ENCODE results near the gene MT1H.
"Not testable (repeated sequence)": the region's sequence is repeated elsewhere in the genome, so short reads cannot be mapped to it uniquely, and the experiment has no call there.

The MT1H gene

GRCh38 chr16:56669005-56669839 lies at the start of gene MT1H:
Gene MT1H, plus strand, starts transcription at chr16:56669814. Its CDS starts 71 bp downstream, at chr16:56669885.
- no peak for DNase-seq

GRCh38 chr16:56620339-56620897 lies 49.2 kb upstream of the MT1H start:
- DNase-seq: no peak

- not testable (repeated sequence) for DNase-seq
These were observed 47.8 kb upstream of the MT1H start for GRCh38 chr16:56621665-56622445.

- not testable (repeated sequence) for DNase-seq
These were observed 46.4 kb upstream of the MT1H start for GRCh38 chr16:56623184-56623583.

GRCh38 chr16:56623637-56624036 lies 46.0 kb upstream of the MT1H start:
- no peak for DNase-seq

- DNase-seq: peak; percentile 44
These were observed 44.3 kb upstream of the MT1H start, which contains the start of gene MT1E for GRCh38 chr16:56625140-56625942. Gene MT1E, plus strand, starts transcription at chr16:56625781. Its CDS starts 71 bp downstream, at chr16:56625852.

- DNase-seq: no peak
These were observed 43.5 kb upstream of the MT1H start for GRCh38 chr16:56625943-56626654.

- DNase-seq: no peak
These were observed 42.9 kb upstream of the MT1H start for GRCh38 chr16:56626685-56627084.

- DNase-seq: no peak
These were observed 40.9 kb upstream of the MT1H start for GRCh38 chr16:56628486-56629350.

- DNase-seq: no peak
These were observed 40.1 kb upstream of the MT1H start for GRCh38 chr16:56629531-56629930.

- no peak for DNase-seq
These were observed 39.5 kb upstream of the MT1H start for GRCh38 chr16:56630134-56630533.

GRCh38 chr16:56631197-56631596 lies 38.4 kb upstream of the MT1H start:
- DNase-seq: no peak

- DNase-seq: no peak
These were observed 37.8 kb upstream of the MT1H start for GRCh38 chr16:56631832-56632155.

- no peak for DNase-seq
These were observed 37.3 kb upstream of the MT1H start, which contains the start of gene MT1M for GRCh38 chr16:56632156-56632847. Gene MT1M, plus strand, starts transcription at chr16:56632659. Its CDS starts 73 bp downstream, at chr16:56632732.

GRCh38 chr16:56632848-56633365 lies 36.7 kb upstream of the MT1H start:
- DNase-seq: no peak

- no peak for DNase-seq
These were observed 36.1 kb upstream of the MT1H start for GRCh38 chr16:56633535-56633934.

- DNase-seq: no peak
These were observed 34.7 kb upstream of the MT1H start for GRCh38 chr16:56634715-56635440.

GRCh38 chr16:56635441-56635967 lies 34.1 kb upstream of the MT1H start:
- no peak for DNase-seq
